ENCODE measurements around the gene NCKAP5L.
"Not testable (repeated sequence)": the region's sequence is repeated elsewhere in the genome, so short reads cannot be mapped to it uniquely, and the experiment has no call there.

NCKAP5L gene

GRCh38 chr12:49779581-49779980 is 48.6 kb downstream of the NCKAP5L start:
- DNase-seq (ENCODE audit: low spot score) = no peak

- peak; percentile 88 for DNase-seq (ENCODE audit: low spot score)
Measured at GRCh38 chr12:49777800-49778748, 50.1 kb downstream of the NCKAP5L start.

GRCh38 chr12:49777341-49777740 is 50.9 kb downstream of the NCKAP5L start:
- no peak for DNase-seq (ENCODE audit: low spot score)

GRCh38 chr12:49776858-49777257 is 51.4 kb downstream of the NCKAP5L start:
- no peak for DNase-seq (ENCODE audit: low spot score)

GRCh38 chr12:49776413-49776812 is 51.8 kb downstream of the NCKAP5L start:
- DNase-seq (ENCODE audit: low spot score) = peak; percentile 84

GRCh38 chr12:49773102-49773501 is 55.1 kb downstream of the NCKAP5L start:
- DNase-seq (ENCODE audit: low spot score) = not testable (repeated sequence)

GRCh38 chr12:49767333-49767732 is 60.9 kb downstream of the NCKAP5L start:
- no peak for DNase-seq (ENCODE audit: low spot score)

GRCh38 chr12:49766115-49766455 is 62.1 kb downstream of the NCKAP5L start:
- DNase-seq (ENCODE audit: low spot score) = no peak

GRCh38 chr12:49764126-49764525 is 64.1 kb downstream of the NCKAP5L start:
- no peak for DNase-seq (ENCODE audit: low spot score)

- peak; percentile 84 for DNase-seq (ENCODE audit: low spot score)
Measured at GRCh38 chr12:49763006-49763591, 65.1 kb downstream of the NCKAP5L start.

- no peak for DNase-seq (ENCODE audit: low spot score)
Measured at GRCh38 chr12:49762468-49762847, 65.8 kb downstream of the NCKAP5L start.

GRCh38 chr12:49761677-49762467 is 66.3 kb downstream of the NCKAP5L start:
- DNase-seq (ENCODE audit: low spot score) = no peak

- no peak for DNase-seq (ENCODE audit: low spot score)
Measured at GRCh38 chr12:49750996-49751393, 77.2 kb downstream of the NCKAP5L start.

- DNase-seq (ENCODE audit: low spot score) = no peak
Measured at GRCh38 chr12:49750027-49750995, 77.9 kb downstream of the NCKAP5L start.

GRCh38 chr12:49748800-49749199 is 79.4 kb downstream of the NCKAP5L start:
- no peak for DNase-seq (ENCODE audit: low spot score)

GRCh38 chr12:49748306-49748705 is 79.9 kb downstream of the NCKAP5L start:
- no peak for DNase-seq (ENCODE audit: low spot score)

GRCh38 chr12:49744363-49744885 is 83.8 kb downstream of the NCKAP5L start:
- DNase-seq (ENCODE audit: low spot score) = no peak

GRCh38 chr12:49741882-49742620 is 86.2 kb downstream of the NCKAP5L start:
- peak; percentile 78 for DNase-seq (ENCODE audit: low spot score)

All from iPS-NIHi11 (cell line).